Measurements from ENCODE around the gene PRAF2. TPM values are rescaled to one million over a fixed set of nuclear protein-coding genes. Genes with fewer than 3 reads are reported as not detected.

PRAF2 gene
- total RNA-seq, 1 experiment from 2014 or later = 36.3 TPM

- TF ChIP-seq CTCF (IDR thresholded peaks at IDR 0.05) (no peak), SIN3A (IDR thresholded peaks at IDR 0.05; ENCODE audit: borderline replicate concordance, insufficient read depth, low read depth, low read length) (no peak), POLR2AphosphoS5 (IDR thresholded peaks at IDR 0.05; ENCODE audit: low read depth, low read length) (no peak), REST (IDR thresholded peaks at IDR 0.05; ENCODE audit: insufficient read depth in 1 of 2, low read depth in 2 of 2, low read length in 1 of 2) (no peak), TCF7L2 (IDR thresholded peaks at IDR 0.05; ENCODE audit: low read depth, low read length) (no peak)
- Histone ChIP-seq H3K27me3 (ENCODE audit: control insufficient read depth, insufficient read depth, low read length) (no peaks in the 10 kb centered on the region), H3K36me3 (ENCODE audit: control insufficient read depth, insufficient read depth, low read length) (no peaks in the 10 kb centered on the region; the same call in 1 of the 2 replicates), H3K4me1 (ENCODE audit: control insufficient read depth, insufficient read depth, low read length) (no peaks in the 10 kb centered on the region), H3K4me3 (ENCODE audit: low read depth in 2 of 2, low read length in 2 of 2) (no peak overlapping the region), H3K9me3 (ENCODE audit: control insufficient read depth, insufficient read depth, low read depth, low read length) (no peaks in the 10 kb centered on the region), H3K27ac (ENCODE audit: low read length) (no peak overlapping the region)
- no peak for ATAC-seq
- POLR2A ChIA-PET = no interaction called here
- BruUV-seq (replicated peaks) = no TSS peak
- no peak for DNase-seq (ENCODE audit: low read depth, low spot score)
- in situ Hi-C loops (cut with HindIII; ENCODE audit: low pct_unique_long_range_greater_than_20kb, low sequenced_read_pairs) = no loop called here
- intact Hi-C loops (cut with micrococcal nuclease; ENCODE audit: unreplicated experiment) = no loop called here
- CTCF ChIA-PET = interaction anchor here (0.5 kb wide), 1 partner anchor 99 kb away, joined by 4 read pairs; no protein-coding TSS in a partner anchor
Measured at GRCh38 chrX:49063715-49064114, 10.1 kb downstream of the PRAF2 start.

- no peak for DNase-seq (ENCODE audit: low read depth, low spot score)
- Histone ChIP-seq H3K36me3 (ENCODE audit: control insufficient read depth, insufficient read depth, low read length) (no peaks in the 10 kb centered on the region; the same call in 1 of the 2 replicates), H3K4me1 (ENCODE audit: control insufficient read depth, insufficient read depth, low read length) (no peaks in the 10 kb centered on the region), H3K27ac (ENCODE audit: low read length) (no peak overlapping the region), H3K4me3 (ENCODE audit: low read depth in 2 of 2, low read length in 2 of 2) (no peak overlapping the region), H3K27me3 (ENCODE audit: control insufficient read depth, insufficient read depth, low read length) (no peaks in the 10 kb centered on the region), H3K9me3 (ENCODE audit: control insufficient read depth, insufficient read depth, low read depth, low read length) (no peaks in the 10 kb centered on the region)
- TF ChIP-seq POLR2AphosphoS5 (IDR thresholded peaks at IDR 0.05; ENCODE audit: low read depth, low read length) (no peak), REST (IDR thresholded peaks at IDR 0.05; ENCODE audit: insufficient read depth in 1 of 2, low read depth in 2 of 2, low read length in 1 of 2) (no peak), TCF7L2 (IDR thresholded peaks at IDR 0.05; ENCODE audit: low read depth, low read length) (no peak), CTCF (IDR thresholded peaks at IDR 0.05) (no peak), SIN3A (IDR thresholded peaks at IDR 0.05; ENCODE audit: borderline replicate concordance, insufficient read depth, low read depth, low read length) (no peak)
- ChIA-PET CTCF (no interaction called here), POLR2A (no interaction called here)
- intact Hi-C loops (cut with micrococcal nuclease; ENCODE audit: unreplicated experiment) (no loop called here), in situ Hi-C loops (cut with HindIII; ENCODE audit: low pct_unique_long_range_greater_than_20kb, low sequenced_read_pairs) (no loop called here)
- no TSS peak for BruUV-seq (replicated peaks)
- no peak for ATAC-seq
Measured at GRCh38 chrX:49061916-49062315, 11.9 kb downstream of the PRAF2 start.

All from Panc1 (cell line).